ENCODE data around the gene MACROD2. TPM values are rescaled to one million over a fixed set of nuclear protein-coding genes. Genes with fewer than 3 reads are reported as not detected.

MACROD2 gene
- total RNA-seq, 1 experiment from 2014 or later: 1.6 TPM

DNA sequence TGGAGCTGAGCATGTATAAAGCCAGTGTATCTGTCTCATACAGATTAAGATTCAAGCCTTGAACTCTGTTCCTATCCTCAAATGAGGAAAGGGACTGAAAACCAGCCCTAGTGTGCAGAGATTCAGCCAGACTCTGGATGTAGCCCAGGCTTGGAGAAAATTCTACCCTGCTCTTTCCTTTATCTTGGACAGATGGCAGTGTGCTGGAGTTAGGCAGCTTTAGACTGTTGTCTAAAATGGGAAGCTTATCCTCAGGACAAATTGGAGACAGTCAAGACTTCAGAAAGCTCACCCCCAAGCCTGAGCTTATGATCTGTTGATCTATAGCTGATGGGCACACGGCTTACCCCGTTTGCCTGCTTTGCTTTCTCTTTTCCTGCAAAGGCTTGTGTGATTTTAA lies 1520.4 kb downstream of the MACROD2 start:
- no peak overlapping the region for H2BK15ac ChIP-seq (ENCODE audit: low read depth, low read length)
- Mint-ChIP-seq H3K36me3 (ENCODE audit: insufficient read depth in 1 of 3, low read depth in 3 of 3) (no peaks in the 10 kb centered on the region; a peak in 1 of 7 replicates), H3K9me3 (no peaks in the 10 kb centered on the region; a peak in 1 of 5 replicates), H3K4me3 (no peak overlapping the region), H3K27ac (no peak overlapping the region), H3K4me1 (0 out of 4 replicates have a peak, but pooled peaks cover 0 to under 1% of the 10 kb centered on the region in 2 experiments), H3K27me3 (ENCODE audit: low read depth) (no peaks in the 10 kb centered on the region; the same call in 1 of the 2 replicates)
- WGBS (ENCODE audit: extremely low coverage, insufficient read length, low lambda C conversion rate): no CpG with 5 or more reads among the region's 2 CpGs
- H3T11ph ChIP-seq (ENCODE audit: low read length): no peak overlapping the region
- H3K23me2 ChIP-seq (ENCODE audit: insufficient read length, low read depth, low read length, poor library complexity, severe bottlenecking): no peaks in the 10 kb centered on the region
- H3K27ac ChIP-seq (ENCODE audit: insufficient read length, low read depth, low read length): no peak overlapping the region
- no peaks in the 10 kb centered on the region for H3K27me3 ChIP-seq (ENCODE audit: insufficient read depth, low read length)
- no peak overlapping the region for H2AK5ac ChIP-seq (ENCODE audit: insufficient read length, low read length)
- no peak for DNase-seq
- no peaks in the 10 kb centered on the region for H3K4me1 ChIP-seq (ENCODE audit: insufficient read depth, low read length)
- no peak overlapping the region for H2BK12ac ChIP-seq (ENCODE audit: insufficient read length, low read depth, low read length)
- H2AFZ ChIP-seq (ENCODE audit: low read length): no peak overlapping the region
- no peak overlapping the region for H4K91ac ChIP-seq (ENCODE audit: insufficient read length, low read depth, low read length)
- H3K4ac ChIP-seq (ENCODE audit: low read depth, low read length): no peak overlapping the region
- H3K56ac ChIP-seq (ENCODE audit: insufficient read length, low read depth, low read length): no peak overlapping the region
- H3K79me2 ChIP-seq (ENCODE audit: insufficient read depth, low read length): no peaks in the 10 kb centered on the region
- H4K5ac ChIP-seq (ENCODE audit: insufficient read length, low read depth, low read length): no peak overlapping the region
- H2BK120ac ChIP-seq (ENCODE audit: low read depth, low read length, poor library complexity, severe bottlenecking): no peak overlapping the region
- H4K20me1 ChIP-seq (ENCODE audit: control insufficient read depth, insufficient read depth, insufficient read length): no peaks in the 10 kb centered on the region
- no peaks in the 10 kb centered on the region for H3K79me1 ChIP-seq (ENCODE audit: insufficient read depth, low read depth, low read length, poor library complexity, severe bottlenecking)
- no peak overlapping the region for H2BK5ac ChIP-seq (ENCODE audit: insufficient read length, low read length)
- no peak overlapping the region for H3K9ac ChIP-seq (ENCODE audit: extremely low read depth, insufficient read length, low read length)
- no peak overlapping the region for H3K4me2 ChIP-seq (ENCODE audit: insufficient read depth, insufficient read length, low read length)
- H3K14ac ChIP-seq (ENCODE audit: insufficient read depth, low read length): no peak overlapping the region
- no peak overlapping the region for H2BK20ac ChIP-seq (ENCODE audit: low read depth, low read length, poor library complexity, severe bottlenecking)
- no peaks in the 10 kb centered on the region for H3K9me3 ChIP-seq (ENCODE audit: control insufficient read depth, low read depth, low read length)
- no peak overlapping the region for H3K18ac ChIP-seq (ENCODE audit: insufficient read length, low read depth, low read length)
- no peak overlapping the region for H3K23ac ChIP-seq (ENCODE audit: insufficient read length, low read depth, low read length)
- TF ChIP-seq, protein P1, sequence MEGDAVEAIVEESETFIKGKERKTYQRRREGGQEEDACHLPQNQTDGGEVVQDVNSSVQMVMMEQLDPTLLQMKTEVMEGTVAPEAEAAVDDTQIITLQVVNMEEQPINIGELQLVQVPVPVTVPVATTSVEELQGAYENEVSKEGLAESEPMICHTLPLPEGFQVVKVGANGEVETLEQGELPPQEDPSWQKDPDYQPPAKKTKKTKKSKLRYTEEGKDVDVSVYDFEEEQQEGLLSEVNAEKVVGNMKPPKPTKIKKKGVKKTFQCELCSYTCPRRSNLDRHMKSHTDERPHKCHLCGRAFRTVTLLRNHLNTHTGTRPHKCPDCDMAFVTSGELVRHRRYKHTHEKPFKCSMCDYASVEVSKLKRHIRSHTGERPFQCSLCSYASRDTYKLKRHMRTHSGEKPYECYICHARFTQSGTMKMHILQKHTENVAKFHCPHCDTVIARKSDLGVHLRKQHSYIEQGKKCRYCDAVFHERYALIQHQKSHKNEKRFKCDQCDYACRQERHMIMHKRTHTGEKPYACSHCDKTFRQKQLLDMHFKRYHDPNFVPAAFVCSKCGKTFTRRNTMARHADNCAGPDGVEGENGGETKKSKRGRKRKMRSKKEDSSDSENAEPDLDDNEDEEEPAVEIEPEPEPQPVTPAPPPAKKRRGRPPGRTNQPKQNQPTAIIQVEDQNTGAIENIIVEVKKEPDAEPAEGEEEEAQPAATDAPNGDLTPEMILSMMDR (conservative IDR thresholded peaks at IDR 0.05): no peak
- H4K8ac ChIP-seq (replicated peaks; ENCODE audit: insufficient read length, low read depth, low read length): no peak overlapping the region

Measured in H9 (cell line).